ENCODE results near the gene MCMBP. TPM values are rescaled to one million over a fixed set of nuclear protein-coding genes. Genes with fewer than 3 reads are reported as not detected.

Gene MCMBP
- total RNA-seq, 2 experiments from 2014 or later = 14.5 to 14.6 TPM

DNA sequence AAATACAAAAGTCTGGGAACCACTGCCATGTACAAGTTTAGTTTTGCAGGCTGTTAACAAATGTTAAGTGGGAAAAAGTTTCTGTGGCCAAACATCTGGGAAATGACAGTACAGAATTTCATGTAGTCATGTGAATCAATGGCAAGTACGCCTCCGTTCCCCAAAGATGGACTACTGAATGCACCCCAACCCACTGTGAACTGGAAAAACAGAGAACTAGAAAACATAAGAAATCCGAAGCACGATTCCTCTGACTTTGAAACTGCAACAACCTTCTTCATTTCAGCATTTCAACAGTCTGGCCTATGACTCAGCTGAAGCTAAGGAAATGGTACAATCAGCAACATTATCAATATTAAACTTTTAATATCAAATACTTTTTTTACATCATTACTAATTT lies 41.8 kb downstream of the MCMBP start:
- Mint-ChIP-seq H3K27ac (no peak overlapping the region), H3K9me3 (no peaks in the 10 kb centered on the region), H3K4me3 (no peak overlapping the region), H3K4me1 (ENCODE audit: low read depth) (peaks cover 6% of the 10 kb centered on the region), H3K27me3 (no peaks in the 10 kb centered on the region), H3K36me3 (ENCODE audit: low read depth) (peaks cover 86% of the 10 kb centered on the region)
- no peak for DNase-seq
- TF ChIP-seq, protein P1, sequence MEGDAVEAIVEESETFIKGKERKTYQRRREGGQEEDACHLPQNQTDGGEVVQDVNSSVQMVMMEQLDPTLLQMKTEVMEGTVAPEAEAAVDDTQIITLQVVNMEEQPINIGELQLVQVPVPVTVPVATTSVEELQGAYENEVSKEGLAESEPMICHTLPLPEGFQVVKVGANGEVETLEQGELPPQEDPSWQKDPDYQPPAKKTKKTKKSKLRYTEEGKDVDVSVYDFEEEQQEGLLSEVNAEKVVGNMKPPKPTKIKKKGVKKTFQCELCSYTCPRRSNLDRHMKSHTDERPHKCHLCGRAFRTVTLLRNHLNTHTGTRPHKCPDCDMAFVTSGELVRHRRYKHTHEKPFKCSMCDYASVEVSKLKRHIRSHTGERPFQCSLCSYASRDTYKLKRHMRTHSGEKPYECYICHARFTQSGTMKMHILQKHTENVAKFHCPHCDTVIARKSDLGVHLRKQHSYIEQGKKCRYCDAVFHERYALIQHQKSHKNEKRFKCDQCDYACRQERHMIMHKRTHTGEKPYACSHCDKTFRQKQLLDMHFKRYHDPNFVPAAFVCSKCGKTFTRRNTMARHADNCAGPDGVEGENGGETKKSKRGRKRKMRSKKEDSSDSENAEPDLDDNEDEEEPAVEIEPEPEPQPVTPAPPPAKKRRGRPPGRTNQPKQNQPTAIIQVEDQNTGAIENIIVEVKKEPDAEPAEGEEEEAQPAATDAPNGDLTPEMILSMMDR (IDR thresholded peaks at IDR 0.05) = no peak
- H3K27me3 ChIP-seq (ENCODE audit: control insufficient read depth in 1 of 2, insufficient read depth in 2 of 2, low read length in 2 of 2) = no peaks in the 10 kb centered on the region
- ATAC-seq (ENCODE audit: poor library complexity) = no peak
- intact Hi-C loops (cut with DNase I, micrococcal nuclease) = no loop called here
- H3K36me3 ChIP-seq (ENCODE audit: insufficient read depth, low read length) = peaks cover 79% of the 10 kb centered on the region
- ChIA-PET CTCF (interaction anchor here (1.2 kb wide), 1 partner anchor 145 kb away, joined by 3 read pairs; no protein-coding TSS in a partner anchor), POLR2A (no interaction called here)
- no peaks in the 10 kb centered on the region for H3K4me1 ChIP-seq (ENCODE audit: insufficient read depth, low read length)
- no peaks in the 10 kb centered on the region for H3K9me3 ChIP-seq (ENCODE audit: control insufficient read depth in 1 of 2, insufficient read depth in 1 of 2, low read length in 2 of 2)
- no peak overlapping the region for H3K4me3 ChIP-seq (ENCODE audit: low read length)
- H3K27ac ChIP-seq (ENCODE audit: low read depth in 1 of 2, low read length in 2 of 2) = no peak overlapping the region

DNA sequence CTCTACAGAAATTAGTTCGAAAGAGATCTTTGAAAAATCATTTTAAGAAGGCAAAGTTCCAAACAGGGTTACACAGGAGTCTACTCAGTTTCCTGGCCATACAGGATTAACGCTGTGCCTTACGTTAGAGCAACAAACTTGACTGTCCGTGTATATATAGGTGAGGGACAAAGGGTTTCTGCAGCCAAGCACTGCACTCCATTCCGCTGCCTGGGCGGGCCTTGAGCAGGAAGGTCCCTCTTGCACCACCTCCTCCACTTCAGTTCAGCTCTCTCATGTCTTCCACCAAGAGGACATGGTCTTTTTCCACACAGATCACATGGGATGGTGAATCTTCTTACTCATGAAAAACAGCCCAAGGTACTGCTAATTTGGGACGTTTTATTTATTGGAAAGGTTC lies 43.2 kb downstream of the MCMBP start:
- no peak overlapping the region for H3K4me3 Mint-ChIP-seq
- H3K4me1 ChIP-seq (ENCODE audit: insufficient read depth, low read length) = no peaks in the 10 kb centered on the region
- no peaks in the 10 kb centered on the region for H3K9me3 ChIP-seq (ENCODE audit: control insufficient read depth in 1 of 2, insufficient read depth in 1 of 2, low read length in 2 of 2)
- no peak for DNase-seq
- TF ChIP-seq, protein P1 (IDR thresholded peaks at IDR 0.05) = no peak
- ATAC-seq (ENCODE audit: poor library complexity) = no peak
- POLR2A ChIA-PET = no interaction called here
- no peak overlapping the region for H3K4me3 ChIP-seq (ENCODE audit: low read length)
- no peaks in the 10 kb centered on the region for H3K9me3 Mint-ChIP-seq
- peaks cover 65% of the 10 kb centered on the region for H3K36me3 ChIP-seq (ENCODE audit: insufficient read depth, low read length)
- CTCF ChIA-PET = no interaction called here
- H3K27me3 Mint-ChIP-seq = no peaks in the 10 kb centered on the region
- peaks cover 78% of the 10 kb centered on the region for H3K36me3 Mint-ChIP-seq (ENCODE audit: low read depth)
- no peak overlapping the region for H3K27ac ChIP-seq (ENCODE audit: low read depth in 1 of 2, low read length in 2 of 2)
- peak overlapping the region; percentile 42 for H3K27ac Mint-ChIP-seq
- H3K4me1 Mint-ChIP-seq (ENCODE audit: low read depth) = peaks cover 6% of the 10 kb centered on the region
- no peaks in the 10 kb centered on the region for H3K27me3 ChIP-seq (ENCODE audit: control insufficient read depth in 1 of 2, insufficient read depth in 2 of 2, low read length in 2 of 2)
- intact Hi-C loops (cut with DNase I, micrococcal nuclease) = no loop called here

DNA sequence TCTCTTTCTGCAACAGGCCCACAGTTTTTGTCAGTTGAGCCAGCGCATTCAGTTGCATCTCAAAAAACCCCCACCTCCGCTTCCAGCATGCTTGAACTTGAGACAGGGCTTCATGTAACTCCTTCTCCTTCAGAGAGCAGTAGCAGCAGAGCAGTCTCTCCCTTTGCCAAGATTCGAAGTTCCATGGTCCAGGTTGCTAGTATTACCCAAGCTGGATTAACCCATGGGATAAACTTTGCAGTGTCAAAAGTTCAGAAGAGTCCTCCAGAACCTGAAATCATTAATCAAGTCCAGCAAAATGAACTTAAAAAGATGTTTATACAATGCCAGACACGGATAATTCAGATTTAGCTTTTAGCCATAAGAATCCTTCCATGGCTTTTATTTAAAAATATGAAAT lies 45.2 kb downstream of the MCMBP start:
- ATAC-seq (ENCODE audit: poor library complexity) (no peak), DNase-seq (no peak)
- H3K4me1 Mint-ChIP-seq (ENCODE audit: low read depth) = no peaks in the 10 kb centered on the region
- ChIA-PET POLR2A (no interaction called here), CTCF (no interaction called here)
- H3K27ac ChIP-seq (ENCODE audit: low read depth in 1 of 2, low read length in 2 of 2) = no peak overlapping the region
- no peak overlapping the region for H3K4me3 ChIP-seq (ENCODE audit: low read length)
- TF ChIP-seq, protein P1 (IDR thresholded peaks at IDR 0.05) = no peak
- H3K9me3 ChIP-seq (ENCODE audit: control insufficient read depth in 1 of 2, insufficient read depth in 1 of 2, low read length in 2 of 2) = no peaks in the 10 kb centered on the region
- H3K36me3 ChIP-seq (ENCODE audit: insufficient read depth, low read length) = peaks cover 51% of the 10 kb centered on the region
- peaks cover 76% of the 10 kb centered on the region for H3K36me3 Mint-ChIP-seq (ENCODE audit: low read depth)
- intact Hi-C loops (cut with DNase I, micrococcal nuclease) = no loop called here
- no peaks in the 10 kb centered on the region for H3K4me1 ChIP-seq (ENCODE audit: insufficient read depth, low read length)
- no peaks in the 10 kb centered on the region for H3K27me3 Mint-ChIP-seq
- H3K27ac Mint-ChIP-seq = peak overlapping the region; percentile 61
- H3K9me3 Mint-ChIP-seq = no peaks in the 10 kb centered on the region
- H3K27me3 ChIP-seq (ENCODE audit: control insufficient read depth in 1 of 2, insufficient read depth in 2 of 2, low read length in 2 of 2) = no peaks in the 10 kb centered on the region
- H3K4me3 Mint-ChIP-seq = no peak overlapping the region

Data from CD4-positive, alpha-beta T cell (primary cell).